ENCODE data around the gene RPL41.
A peak's percentile ranks its signal among the peaks of the same experiment; 100 is the strongest.
"Not testable (repeated sequence)": the region's sequence is repeated elsewhere in the genome, so short reads cannot be mapped to it uniquely, and the experiment has no call there.

The RPL41 gene

GRCh38 chr12:56152756-56153677 lies 36.6 kb downstream of the RPL41 start:
- peaks cover 15 to 16% of the 10 kb centered on the region in 2 donors for H3K4me1 ChIP-seq (ENCODE audit: control insufficient read depth in 2 of 2, insufficient read depth in 2 of 2, low read length in 2 of 2)
- peaks cover 0 to 2% of the 10 kb centered on the region in 2 donors for H3K36me3 ChIP-seq (ENCODE audit: control insufficient read depth in 2 of 2, insufficient read depth in 2 of 2, low read length in 2 of 2)
- peak overlapping the region; percentile 94 to 95 for H3K27ac ChIP-seq (ENCODE audit: low read depth in 2 of 2, low read length in 2 of 2)
- no peaks in the 10 kb centered on the region for H3K27me3 ChIP-seq (ENCODE audit: control insufficient read depth in 2 of 2, insufficient read depth in 2 of 2, low read length in 2 of 2)
- peak overlapping the region; percentile 82 to 84 for H3K9ac ChIP-seq (ENCODE audit: low read depth in 1 of 2, low read length in 2 of 2)
- peak overlapping the region; percentile 62 to 87 for H3K4me3 ChIP-seq (ENCODE audit: low read length in 2 of 2)
- H3K9me3 ChIP-seq (ENCODE audit: control insufficient read depth in 2 of 2, low read length in 2 of 2) = no peaks in the 10 kb centered on the region

DNA sequence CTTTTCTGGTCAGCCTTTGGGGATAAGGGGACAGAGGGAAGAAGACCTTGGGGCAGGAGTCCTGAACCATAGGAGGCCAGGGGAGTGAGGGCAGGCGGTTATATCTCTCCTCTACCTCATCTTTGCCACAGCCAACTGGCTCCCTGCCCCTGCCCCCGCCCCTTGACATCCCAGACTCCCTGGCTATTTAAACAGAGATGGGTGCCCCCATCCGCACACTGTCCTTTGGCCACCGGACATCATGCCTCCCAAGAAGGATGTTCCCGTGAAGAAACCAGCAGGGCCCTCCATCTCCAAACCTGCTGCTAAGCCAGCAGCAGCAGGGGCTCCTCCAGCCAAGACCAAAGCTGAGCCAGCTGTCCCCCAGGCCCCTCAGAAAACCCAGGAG lies 37.2 kb downstream of the RPL41 start:
- Histone ChIP-seq H3K9me3 (ENCODE audit: control insufficient read depth in 2 of 2, low read length in 2 of 2) (no peaks in the 10 kb centered on the region), H3K9ac (ENCODE audit: low read depth in 1 of 2, low read length in 2 of 2) (no peak overlapping the region), H3K4me3 (ENCODE audit: low read length in 2 of 2) (no peak overlapping the region), H3K27me3 (ENCODE audit: control insufficient read depth in 2 of 2, insufficient read depth in 2 of 2, low read length in 2 of 2) (no peaks in the 10 kb centered on the region), H3K27ac (ENCODE audit: low read depth in 2 of 2, low read length in 2 of 2) (no peak overlapping the region), H3K4me1 (ENCODE audit: control insufficient read depth in 2 of 2, insufficient read depth in 2 of 2, low read length in 2 of 2) (peaks cover 15 to 16% of the 10 kb centered on the region in 2 donors), H3K36me3 (ENCODE audit: control insufficient read depth in 2 of 2, insufficient read depth in 2 of 2, low read length in 2 of 2) (peaks cover 0 to 2% of the 10 kb centered on the region in 2 donors)

DNA sequence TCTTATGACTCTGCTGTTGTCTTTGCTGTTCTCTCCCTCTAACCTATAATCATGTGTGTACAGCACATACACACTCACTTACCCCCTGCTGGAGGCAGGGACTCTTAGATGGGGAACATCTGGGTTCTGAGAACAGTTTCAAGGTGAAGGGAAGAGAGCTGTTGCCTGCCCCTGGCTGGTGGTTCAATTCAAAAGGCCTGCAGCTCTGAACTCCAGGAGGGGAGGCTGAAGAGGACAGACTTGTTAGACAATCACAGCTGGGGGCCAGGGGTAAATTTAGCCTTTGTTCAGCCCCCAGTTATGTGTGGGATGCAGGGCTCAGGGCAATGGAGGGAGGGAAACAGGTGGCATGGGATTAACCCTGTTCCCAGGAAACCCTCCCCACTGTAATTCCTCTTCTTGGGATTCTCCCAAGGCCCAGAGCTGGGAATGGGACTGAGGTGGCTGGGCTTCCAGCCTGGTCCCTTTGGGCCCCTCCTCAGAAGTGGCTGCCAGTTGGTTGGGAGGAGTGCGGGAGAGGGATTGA lies 37.9 kb downstream of the RPL41 start:
- no peaks in the 10 kb centered on the region for H3K27me3 ChIP-seq (ENCODE audit: control insufficient read depth in 2 of 2, insufficient read depth in 2 of 2, low read length in 2 of 2)
- H3K27ac ChIP-seq (ENCODE audit: low read depth in 2 of 2, low read length in 2 of 2) = no peak overlapping the region
- no peak overlapping the region for H3K9ac ChIP-seq (ENCODE audit: low read depth in 1 of 2, low read length in 2 of 2)
- no peak overlapping the region for H3K4me3 ChIP-seq (ENCODE audit: low read length in 2 of 2)
- H3K9me3 ChIP-seq (ENCODE audit: control insufficient read depth in 2 of 2, low read length in 2 of 2) = no peaks in the 10 kb centered on the region
- H3K36me3 ChIP-seq (ENCODE audit: control insufficient read depth in 2 of 2, insufficient read depth in 2 of 2, low read length in 2 of 2) = peaks cover 0 to 2% of the 10 kb centered on the region in 2 donors
- peaks cover 15 to 20% of the 10 kb centered on the region in 2 donors for H3K4me1 ChIP-seq (ENCODE audit: control insufficient read depth in 2 of 2, insufficient read depth in 2 of 2, low read length in 2 of 2)

GRCh38 chr12:56154818-56155217 lies 38.4 kb downstream of the RPL41 start:
- Histone ChIP-seq H3K27me3 (ENCODE audit: control insufficient read depth in 2 of 2, insufficient read depth in 2 of 2, low read length in 2 of 2) (no peaks in the 10 kb centered on the region), H3K9me3 (ENCODE audit: control insufficient read depth in 2 of 2, low read length in 2 of 2) (no peaks in the 10 kb centered on the region), H3K27ac (ENCODE audit: low read depth in 2 of 2, low read length in 2 of 2) (no peak overlapping the region), H3K36me3 (ENCODE audit: control insufficient read depth in 2 of 2, insufficient read depth in 2 of 2, low read length in 2 of 2) (peaks cover 2 to 6% of the 10 kb centered on the region in 2 donors), H3K4me1 (ENCODE audit: control insufficient read depth in 2 of 2, insufficient read depth in 2 of 2, low read length in 2 of 2) (peaks cover 19 to 26% of the 10 kb centered on the region in 2 donors), H3K4me3 (ENCODE audit: low read length in 2 of 2) (no peak overlapping the region), H3K9ac (ENCODE audit: low read depth in 1 of 2, low read length in 2 of 2) (no peak overlapping the region)

GRCh38 chr12:56155256-56155845 lies 38.9 kb downstream of the RPL41 start:
- H3K27ac ChIP-seq (ENCODE audit: low read depth in 2 of 2, low read length in 2 of 2) = no peak overlapping the region
- no peaks in the 10 kb centered on the region for H3K27me3 ChIP-seq (ENCODE audit: control insufficient read depth in 2 of 2, insufficient read depth in 2 of 2, low read length in 2 of 2)
- H3K4me3 ChIP-seq (ENCODE audit: low read length in 2 of 2) = no peak overlapping the region
- H3K4me1 ChIP-seq (ENCODE audit: control insufficient read depth in 2 of 2, insufficient read depth in 2 of 2, low read length in 2 of 2) = peaks cover 24 to 31% of the 10 kb centered on the region in 2 donors
- H3K9ac ChIP-seq (ENCODE audit: low read depth in 1 of 2, low read length in 2 of 2) = no peak overlapping the region
- no peaks in the 10 kb centered on the region for H3K9me3 ChIP-seq (ENCODE audit: control insufficient read depth in 2 of 2, low read length in 2 of 2)
- peaks cover 7 to 11% of the 10 kb centered on the region in 2 donors for H3K36me3 ChIP-seq (ENCODE audit: control insufficient read depth in 2 of 2, insufficient read depth in 2 of 2, low read length in 2 of 2)

GRCh38 chr12:56156464-56157200 lies 40.2 kb downstream of the RPL41 start:
- peaks cover 31 to 32% of the 10 kb centered on the region in 2 donors for H3K4me1 ChIP-seq (ENCODE audit: control insufficient read depth in 2 of 2, insufficient read depth in 2 of 2, low read length in 2 of 2)
- not testable (repeated sequence) for H3K9me3 ChIP-seq (ENCODE audit: control insufficient read depth in 2 of 2, low read length in 2 of 2); H3K27me3 ChIP-seq (ENCODE audit: control insufficient read depth in 2 of 2, insufficient read depth in 2 of 2, low read length in 2 of 2)
- H3K27ac ChIP-seq (ENCODE audit: low read depth in 2 of 2, low read length in 2 of 2) = peak overlapping the region in 1 of 2 donors; percentile 99
- peak overlapping the region; percentile 57 to 99 for H3K4me3 ChIP-seq (ENCODE audit: low read length in 2 of 2)
- peaks cover 20 to 24% of the 10 kb centered on the region in 2 donors for H3K36me3 ChIP-seq (ENCODE audit: control insufficient read depth in 2 of 2, insufficient read depth in 2 of 2, low read length in 2 of 2)
- peak overlapping the region; percentile 78 to 93 for H3K9ac ChIP-seq (ENCODE audit: low read depth in 1 of 2, low read length in 2 of 2)

- Histone ChIP-seq H3K27me3 (ENCODE audit: control insufficient read depth in 2 of 2, insufficient read depth in 2 of 2, low read length in 2 of 2) (no peaks in the 10 kb centered on the region), H3K27ac (ENCODE audit: low read depth in 2 of 2, low read length in 2 of 2) (peak overlapping the region; percentile 97 to 99), H3K4me1 (ENCODE audit: control insufficient read depth in 2 of 2, insufficient read depth in 2 of 2, low read length in 2 of 2) (peaks cover 29 to 30% of the 10 kb centered on the region in 2 donors), H3K9ac (ENCODE audit: low read depth in 1 of 2, low read length in 2 of 2) (peak overlapping the region; percentile 78 to 93), H3K36me3 (ENCODE audit: control insufficient read depth in 2 of 2, insufficient read depth in 2 of 2, low read length in 2 of 2) (peaks cover 26 to 30% of the 10 kb centered on the region in 2 donors), H3K9me3 (ENCODE audit: control insufficient read depth in 2 of 2, low read length in 2 of 2) (no peaks in the 10 kb centered on the region), H3K4me3 (ENCODE audit: low read length in 2 of 2) (peak overlapping the region; percentile 57 to 99)
Measured at GRCh38 chr12:56157201-56158028, 41.0 kb downstream of the RPL41 start.

DNA sequence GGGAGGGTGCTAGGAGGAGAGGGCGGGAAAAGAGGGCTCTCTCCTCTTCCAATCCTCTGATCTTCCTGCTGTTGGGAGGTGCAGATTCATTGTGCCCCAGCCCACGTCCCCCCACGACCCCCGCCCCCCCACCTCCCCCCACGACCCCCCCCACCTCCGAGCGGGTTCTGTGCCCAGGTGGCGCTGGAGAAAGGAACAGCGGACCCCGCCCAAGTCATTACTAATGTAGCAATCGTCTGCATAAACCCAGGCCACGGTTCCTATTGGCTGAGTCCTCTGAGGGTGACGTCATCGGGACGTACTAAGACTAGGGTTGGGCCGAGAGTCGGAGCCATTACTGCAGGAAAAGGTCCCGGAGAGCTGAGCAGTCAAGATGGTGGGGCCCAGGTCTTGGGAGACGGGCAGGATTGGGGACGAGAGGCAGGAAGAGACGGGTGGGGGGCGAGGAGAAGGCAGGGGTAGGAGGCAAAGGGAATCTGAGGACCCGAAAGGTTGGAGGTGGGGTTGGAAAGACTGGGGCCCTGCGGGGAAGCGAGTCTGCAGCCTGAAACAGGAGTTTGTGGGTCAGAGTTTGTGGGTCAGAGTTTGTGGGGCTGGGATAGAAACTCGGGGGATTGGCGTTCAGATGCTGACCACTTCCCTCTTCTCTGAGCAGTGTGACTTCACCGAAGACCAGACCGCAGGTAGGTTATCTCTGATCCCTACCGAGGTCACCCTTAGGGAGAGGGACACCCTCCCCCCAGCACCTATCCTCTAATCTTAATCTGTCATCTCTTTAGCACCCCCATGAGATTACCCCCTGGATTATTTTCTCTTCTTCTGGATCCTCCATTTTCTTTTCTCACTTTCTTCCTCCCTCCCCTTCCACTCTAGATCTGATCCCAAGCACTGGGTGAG lies 41.8 kb downstream of the RPL41 start, which contains the start of gene MYL6:
Gene MYL6 (plus strand): TSS at position 331 of the 897 bp plus-strand sequence. CDS start 43 bp downstream, at position 374.
- Histone ChIP-seq H3K9ac (ENCODE audit: low read depth in 1 of 2, low read length in 2 of 2) (peak within 1 kb of the TSS; percentile 99 to 100), H3K4me1 (ENCODE audit: control insufficient read depth in 2 of 2, insufficient read depth in 2 of 2, low read length in 2 of 2) (peaks cover 21 to 25% of the 10 kb centered on the region in 2 donors), H3K4me3 (ENCODE audit: low read length in 2 of 2) (peak within 1 kb of the TSS; percentile 88 to 99), H3K27me3 (ENCODE audit: control insufficient read depth in 2 of 2, insufficient read depth in 2 of 2, low read length in 2 of 2) (no peaks in the 10 kb centered on the region), H3K9me3 (ENCODE audit: control insufficient read depth in 2 of 2, low read length in 2 of 2) (no peaks in the 10 kb centered on the region), H3K27ac (ENCODE audit: low read depth in 2 of 2, low read length in 2 of 2) (peak within 1 kb of the TSS; percentile 97 to 99), H3K36me3 (ENCODE audit: control insufficient read depth in 2 of 2, insufficient read depth in 2 of 2, low read length in 2 of 2) (peaks cover 34 to 39% of the 10 kb centered on the region in 2 donors)
